Fibroblast of lung (primary cell): ENCODE data around the gene BUD13.

Experiments used
- EZH2 ChIP-seq: IDR thresholded peaks from 2 replicates; pipeline ENCODE4 v1.5.1; 2012; ENCODE audit warnings: low read length, control low read depth, mild to moderate bottlenecking; ENCODE audit errors: missing control alignments
- TF ChIP-seq, protein P1 (sequence below), 2 donors: IDR thresholded peaks in 1 of 2; conservative IDR thresholded peaks in 1 of 2; 1 replicate in 1 of 2; 2 replicates in 1 of 2; pipeline ENCODE4 v1.5.1; 2011 to 2012; ENCODE audit warnings: low read length in 2 of 2, control low read depth in 1 of 2, inconsistent platforms in 1 of 2, low read depth in 1 of 2, mild to moderate bottlenecking in 1 of 2

DNA sequence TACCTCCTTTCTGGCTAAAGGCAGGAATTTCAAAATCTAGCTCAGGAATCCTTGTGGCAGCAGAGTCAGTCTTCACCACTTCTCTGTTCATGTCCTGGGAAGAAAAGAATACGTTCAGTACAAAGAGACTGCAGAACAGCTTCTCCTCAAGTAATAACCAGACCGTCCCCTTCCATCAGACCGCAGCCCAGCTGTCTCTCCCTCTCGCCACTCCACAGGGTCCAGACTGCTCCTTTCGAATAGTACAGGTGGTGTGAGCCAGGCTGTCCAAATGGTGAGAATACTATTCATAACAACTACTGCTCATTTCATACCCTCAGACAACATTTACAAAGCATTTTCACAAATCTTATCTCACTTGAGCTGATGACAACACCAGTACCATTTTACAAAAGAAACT lies 14.2 kb upstream of the BUD13 start:
- TF ChIP-seq EZH2: no peak
- TF ChIP-seq, protein P1, sequence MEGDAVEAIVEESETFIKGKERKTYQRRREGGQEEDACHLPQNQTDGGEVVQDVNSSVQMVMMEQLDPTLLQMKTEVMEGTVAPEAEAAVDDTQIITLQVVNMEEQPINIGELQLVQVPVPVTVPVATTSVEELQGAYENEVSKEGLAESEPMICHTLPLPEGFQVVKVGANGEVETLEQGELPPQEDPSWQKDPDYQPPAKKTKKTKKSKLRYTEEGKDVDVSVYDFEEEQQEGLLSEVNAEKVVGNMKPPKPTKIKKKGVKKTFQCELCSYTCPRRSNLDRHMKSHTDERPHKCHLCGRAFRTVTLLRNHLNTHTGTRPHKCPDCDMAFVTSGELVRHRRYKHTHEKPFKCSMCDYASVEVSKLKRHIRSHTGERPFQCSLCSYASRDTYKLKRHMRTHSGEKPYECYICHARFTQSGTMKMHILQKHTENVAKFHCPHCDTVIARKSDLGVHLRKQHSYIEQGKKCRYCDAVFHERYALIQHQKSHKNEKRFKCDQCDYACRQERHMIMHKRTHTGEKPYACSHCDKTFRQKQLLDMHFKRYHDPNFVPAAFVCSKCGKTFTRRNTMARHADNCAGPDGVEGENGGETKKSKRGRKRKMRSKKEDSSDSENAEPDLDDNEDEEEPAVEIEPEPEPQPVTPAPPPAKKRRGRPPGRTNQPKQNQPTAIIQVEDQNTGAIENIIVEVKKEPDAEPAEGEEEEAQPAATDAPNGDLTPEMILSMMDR (conservative IDR thresholded peaks at IDR 0.05 in 1 of 2, IDR thresholded peaks at IDR 0.05 in 1 of 2; ENCODE audit: low read depth in 1 of 2, low read length in 2 of 2): no peak
